Measurements from ENCODE around the gene PTPRG.

GRCh38 chr3:61819861-61820260, 258.5 kb downstream of the PTPRG start:
- TF ChIP-seq CTCF (conservative IDR thresholded peaks at IDR 0.05; ENCODE audit: low read depth, low read length), result no peak
- no peak for TF ChIP-seq EZH2 (IDR thresholded peaks at IDR 0.05; ENCODE audit: low read length, unreplicated experiment)

Data from PC-3 (cell line).